ENCODE data around the gene PPM1B.

- TF ChIP-seq CTCF (IDR thresholded peaks at IDR 0.05) (no peak), EZH2 (IDR thresholded peaks at IDR 0.05; ENCODE audit: borderline replicate concordance, insufficient read depth, low read depth, low read length, poor library complexity, severe bottlenecking) (no peak)
Measured at GRCh38 chr2:44171018-44171417, 2.3 kb downstream of the PPM1B start.
